Endothelial cell of umbilical vein (primary cell): ENCODE measurements around the gene DPF3. TPM values are rescaled to one million over a fixed set of nuclear protein-coding genes. Genes with fewer than 3 reads are reported as not detected.

Experiments
- BruUV-seq: library from RNA; stranded (reverse); fragments of 400-500 nt; replicated peaks from 2 replicates; lab custom pipeline; 2021; lab: Mats Ljungman, UMichigan
- CTCF ChIA-PET: fragments of 300-600, 350-600 bp; sonication (Branson Sonifier 250); formaldehyde crosslinking; loops from one replicate; lab custom pipeline; 2021; ENCODE audit warnings: antibody characterized with exemption, inconsistent platforms; lab: Charles Lee
- POLR2A ChIA-PET: fragments of 300-600, 350-600 bp; sonication (Branson Sonifier 250); formaldehyde crosslinking; loops from one replicate; lab custom pipeline; 2021; ENCODE audit warnings: antibody characterized with exemption, inconsistent platforms; lab: Charles Lee
- DNase-seq: peaks from one replicate; pipeline ENCODE4 v3.0.0-alpha.2; 2011; ENCODE audit warnings: low read depth, low spot score
- FAIRE-seq: peaks from 2 replicates; lab custom pipeline; 2011; peaks lifted over from hg19 to GRCh38; lab: Jason Lieb, UNC
- H2AFZ ChIP-seq: 2 replicates; pipeline ENCODE4 v1.6.0; 2012; ENCODE audit warnings: low read depth, low read length, control low read depth, inconsistent platforms
- H3K27ac ChIP-seq: 2 replicates; pipeline ENCODE4 v1.5.1; 2011; ENCODE audit warnings: low read depth, mild to moderate bottlenecking, control low read depth, low read length, moderate library complexity; ENCODE audit not compliant: insufficient read depth
- H3K27me3 ChIP-seq, 2 experiments: 2 replicates each; pipeline versions ENCODE4 v1.6.0 to v1.6.1; 2011; ENCODE audit warnings: low read length in 2 of 2, mixed read lengths in 1 of 2; ENCODE audit not compliant: control insufficient read depth in 2 of 2, insufficient read depth in 2 of 2
- H3K36me3 ChIP-seq, 2 experiments: 2 replicates in 1 of 2; 3 replicates in 1 of 2; pipeline ENCODE4 v1.5.1; 2011; ENCODE audit warnings: low read length in 2 of 2, mild to moderate bottlenecking in 1 of 2, moderate library complexity in 1 of 2; ENCODE audit not compliant: control insufficient read depth in 2 of 2, insufficient read depth in 2 of 2; ENCODE audit errors: extremely low read depth in 1 of 2
- H3K4me1 ChIP-seq: 3 replicates; pipeline ENCODE4 v1.5.1; 2011; ENCODE audit warnings: mild to moderate bottlenecking, low read length; ENCODE audit not compliant: control insufficient read depth, insufficient read depth; ENCODE audit errors: extremely low read depth
- H3K4me2 ChIP-seq: 2 replicates; pipeline ENCODE4 v1.6.1; 2011; ENCODE audit warnings: low read length, control low read depth, mixed read lengths; ENCODE audit not compliant: insufficient read depth
- H3K4me3 ChIP-seq, 3 experiments: fragments of 200-600 bp in 1 of 3; sonication (generic), shearing (Covaris generic) in 1 of 3; replicated peaks in 1 of 3; 2 replicates each; pipeline ENCODE4 v1.5.1; 2011 to 2016; ENCODE audit warnings: control low read depth in 3 of 3, low read length in 3 of 3, mild to moderate bottlenecking in 2 of 3, inconsistent platforms in 1 of 3, low read depth in 1 of 3, moderate library complexity in 1 of 3; ENCODE audit not compliant: insufficient read depth in 1 of 3
- H3K79me2 ChIP-seq: 2 replicates; pipeline ENCODE4 v1.6.0; 2012; ENCODE audit warnings: low read length, inconsistent platforms; ENCODE audit not compliant: control insufficient read depth, insufficient read depth
- H3K9ac ChIP-seq: replicated peaks from 2 replicates; pipeline ENCODE3; 2011; ENCODE audit warnings: low read length, control low read depth; ENCODE audit not compliant: insufficient read depth; ENCODE audit errors: extremely low read depth
- H3K9me1 ChIP-seq: replicated peaks from 3 replicates; pipeline ENCODE4 v1.6.0; 2011; ENCODE audit warnings: mild to moderate bottlenecking, low read length; ENCODE audit not compliant: control insufficient read depth, insufficient read depth; ENCODE audit errors: extremely low read depth
- H3K9me3 ChIP-seq: replicated peaks from 2 replicates; pipeline ENCODE4 v1.5.1; 2012; ENCODE audit warnings: low read length, inconsistent platforms; ENCODE audit not compliant: control insufficient read depth, insufficient read depth
- H4K20me1 ChIP-seq: replicated peaks from 2 replicates; pipeline ENCODE3; 2011; ENCODE audit warnings: mild to moderate bottlenecking, low read length; ENCODE audit not compliant: control insufficient read depth, insufficient read depth; ENCODE audit errors: extremely low read depth
- EZH2 ChIP-seq: IDR thresholded peaks from 2 replicates; pipeline ENCODE4 v1.6.1; 2012; ENCODE audit warnings: borderline replicate concordance, low read depth, mild to moderate bottlenecking, moderate library complexity, low read length, inconsistent platforms; ENCODE audit not compliant: severe bottlenecking
- FOS ChIP-seq: IDR thresholded peaks from 2 replicates; pipeline ENCODE4 v1.6.1; 2011; ENCODE audit warnings: mild to moderate bottlenecking, low read length, moderate library complexity, borderline replicate concordance; ENCODE audit not compliant: insufficient read depth
- GATA2 ChIP-seq: IDR thresholded peaks from 2 replicates; pipeline ENCODE4 v1.7.0; 2011; ENCODE audit warnings: low read depth, mild to moderate bottlenecking, moderate library complexity, mixed read lengths, low read length; ENCODE audit not compliant: insufficient read length, insufficient read depth
- JUN ChIP-seq: IDR thresholded peaks from 2 replicates; pipeline ENCODE4 v1.6.1; 2011; ENCODE audit warnings: borderline replicate concordance, low read depth; ENCODE audit not compliant: insufficient read length, insufficient read depth
- MAX ChIP-seq: IDR thresholded peaks from 2 replicates; pipeline ENCODE4 v1.6.1; 2011; ENCODE audit not compliant: insufficient read depth, insufficient read length
- MYC ChIP-seq: IDR thresholded peaks from one replicate; pipeline ENCODE4 v1.6.1; 2011; ENCODE audit warnings: mild to moderate bottlenecking, low read depth, low read length
- POLR2A ChIP-seq: IDR thresholded peaks from 2 replicates; pipeline ENCODE4 v1.6.1; 2012; ENCODE audit warnings: low read depth, mild to moderate bottlenecking, control low read depth, low read length
- POLR2AphosphoS5 ChIP-seq: IDR thresholded peaks from 2 replicates; pipeline ENCODE4 v1.6.1; 2012; ENCODE audit warnings: low read depth, mild to moderate bottlenecking, control low read depth, low read length, moderate library complexity; ENCODE audit not compliant: insufficient read depth
- dilution Hi-C: fragments of 300-500 bp; cut with MboI; formaldehyde crosslinking; loops from one replicate; pipeline ENCODE4 v1.15.0; 2019; ENCODE audit warnings: low sequenced_read_pairs; ENCODE audit not compliant: extremely low pct_ligation_motif_present
- intact Hi-C: fragments of 100-400 bp; cut with micrococcal nuclease; formaldehyde crosslinking; loops from one replicate; pipeline ENCODE4 v1.10.0; 2022
- polyA plus RNA-seq, 4 experiments: library from polyadenylated mRNA; depleted of rRNA in 3 of 4; stranded (reverse) in 3 of 4; unstranded in 1 of 4; fragments of >200 nt; gene quantifications; 2 replicates each; pipeline versions ENCODE4 v1.2.1 to v1.2.3, GENCODE V29; 2011 to 2012; ENCODE audit warnings: missing spikeins in 1 of 4
- total RNA-seq: library from RNA; stranded (reverse); gene quantifications from 2 replicates; pipeline ENCODE4 v1.2.3, GENCODE V29; 2021
- TF ChIP-seq, protein P1 (sequence below), 2 donors: IDR thresholded peaks; 1 replicate in 1 of 2; 2 replicates in 1 of 2; pipeline ENCODE4 v1.5.1; 2011; ENCODE audit warnings: low read length in 2 of 2, mild to moderate bottlenecking in 2 of 2, moderate library complexity in 2 of 2, control low read depth in 1 of 2, inconsistent platforms in 1 of 2, low read depth in 1 of 2; ENCODE audit not compliant: insufficient read depth in 1 of 2; ENCODE audit errors: extremely low read depth in 1 of 2

DPF3 gene
- total and polyA plus RNA-seq, 2 donors (not counting 3 experiments of a cell fraction or from before 2014, with no cell fraction given): 2.4 to 3.5 TPM

GRCh38 chr14:72812292-72812851, 81.5 kb downstream of the DPF3 start:
- no peak overlapping the region for H2AFZ ChIP-seq
- DNase-seq (no peak), FAIRE-seq (no peak)
- no peaks in the 10 kb centered on the region for H3K27me3 ChIP-seq
- no peaks in the 10 kb centered on the region for H3K36me3 ChIP-seq
- no TSS peak for BruUV-seq
- H3K4me2 ChIP-seq: no peak overlapping the region
- dilution Hi-C loops (no loop called here), intact Hi-C loops (no loop called here)
- no peak overlapping the region for H3K27ac ChIP-seq
- H3K9me3 ChIP-seq: no peaks in the 10 kb centered on the region
- ChIA-PET CTCF (interaction anchor here (0.5 to 1.5 kb wide), 3 partner anchors 9 to 93 kb away, joined by 3 to 4 read pairs (median 3); no protein-coding TSS in a partner anchor), POLR2A (no interaction called here)
- no peaks in the 10 kb centered on the region for H3K79me2 ChIP-seq
- TF ChIP-seq JUN (no peak), POLR2A (no peak), FOS (no peak), EZH2 (no peak), MYC (no peak), MAX (no peak), POLR2AphosphoS5 (no peak), GATA2 (no peak)
- TF ChIP-seq, protein P1, sequence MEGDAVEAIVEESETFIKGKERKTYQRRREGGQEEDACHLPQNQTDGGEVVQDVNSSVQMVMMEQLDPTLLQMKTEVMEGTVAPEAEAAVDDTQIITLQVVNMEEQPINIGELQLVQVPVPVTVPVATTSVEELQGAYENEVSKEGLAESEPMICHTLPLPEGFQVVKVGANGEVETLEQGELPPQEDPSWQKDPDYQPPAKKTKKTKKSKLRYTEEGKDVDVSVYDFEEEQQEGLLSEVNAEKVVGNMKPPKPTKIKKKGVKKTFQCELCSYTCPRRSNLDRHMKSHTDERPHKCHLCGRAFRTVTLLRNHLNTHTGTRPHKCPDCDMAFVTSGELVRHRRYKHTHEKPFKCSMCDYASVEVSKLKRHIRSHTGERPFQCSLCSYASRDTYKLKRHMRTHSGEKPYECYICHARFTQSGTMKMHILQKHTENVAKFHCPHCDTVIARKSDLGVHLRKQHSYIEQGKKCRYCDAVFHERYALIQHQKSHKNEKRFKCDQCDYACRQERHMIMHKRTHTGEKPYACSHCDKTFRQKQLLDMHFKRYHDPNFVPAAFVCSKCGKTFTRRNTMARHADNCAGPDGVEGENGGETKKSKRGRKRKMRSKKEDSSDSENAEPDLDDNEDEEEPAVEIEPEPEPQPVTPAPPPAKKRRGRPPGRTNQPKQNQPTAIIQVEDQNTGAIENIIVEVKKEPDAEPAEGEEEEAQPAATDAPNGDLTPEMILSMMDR (IDR thresholded peaks at IDR 0.05; ENCODE audit: extremely low read depth in 1 of 2, insufficient read depth in 1 of 2, low read depth in 1 of 2, low read length in 2 of 2): no peak
- no peaks in the 10 kb centered on the region for H4K20me1 ChIP-seq
- no peaks in the 10 kb centered on the region for H3K4me1 ChIP-seq
- no peaks in the 10 kb centered on the region for H3K9me1 ChIP-seq
- no peak overlapping the region for H3K4me3 ChIP-seq
- no peak overlapping the region for H3K9ac ChIP-seq
